IPS-18c (cell line): Measurements from ENCODE around the gene GCGR.

Source experiments
- H3K4me3 ChIP-seq: 2 replicates; pipeline ENCODE4 v1.7.0; 2013; ENCODE audit warnings: low read depth, mild to moderate bottlenecking, low read length, moderate library complexity; ENCODE audit not compliant: insufficient read depth
- H3K9me3 ChIP-seq: one replicate; pipeline ENCODE4 v1.6.1; 2013; ENCODE audit warnings: mild to moderate bottlenecking, low read length, moderate library complexity; ENCODE audit not compliant: control insufficient read depth, insufficient read depth

GCGR gene

DNA sequence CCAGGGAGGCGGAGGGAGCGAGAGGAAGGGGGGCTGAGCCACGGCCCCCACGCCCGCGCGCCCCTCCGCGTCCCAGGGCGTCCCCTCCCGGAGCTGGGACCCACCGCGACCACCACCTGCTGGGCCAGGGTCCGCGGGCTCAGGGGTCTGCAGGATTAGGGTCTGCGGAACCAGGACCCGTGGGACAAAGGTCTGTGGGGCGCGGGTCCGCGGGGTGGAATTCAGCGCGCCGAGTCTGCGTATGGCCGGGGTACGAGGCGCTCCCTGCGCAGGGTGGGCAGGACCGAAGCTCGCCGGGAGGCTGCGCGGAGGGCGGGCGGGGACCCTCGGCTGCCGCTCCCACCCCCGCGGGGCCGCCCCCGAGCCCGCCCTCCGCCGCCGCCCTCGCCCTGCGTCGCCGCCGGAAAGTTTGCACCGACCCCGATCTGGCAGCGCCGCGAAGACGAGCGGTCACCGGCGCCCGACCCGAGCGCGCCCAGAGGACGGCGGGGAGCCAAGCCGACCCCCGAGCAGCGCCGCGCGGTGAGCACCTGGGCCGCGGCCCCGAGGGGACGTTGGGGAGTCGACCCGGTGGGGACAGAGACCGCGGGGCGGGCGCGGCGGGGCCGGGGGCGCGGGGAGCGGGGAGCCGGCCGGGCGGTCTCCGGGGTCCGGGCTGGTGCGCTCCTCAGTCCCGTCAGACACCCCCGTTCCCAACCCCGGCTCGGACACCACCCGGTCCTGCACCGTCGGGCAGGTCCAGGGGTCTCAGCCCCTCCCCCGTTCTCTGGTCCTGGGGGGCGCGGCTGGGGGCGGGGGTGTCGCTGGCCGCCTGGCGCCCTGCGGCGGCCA, at the start of gene GCGR:
GCGR (plus strand) TSS at position 423 of the 831 bp plus-strand sequence. CDS start 4,869 bp downstream, outside the sequence.
- Histone ChIP-seq H3K4me3 (peak within 1 kb of the TSS; percentile 50), H3K9me3 (no peaks in the 10 kb centered on the region)

DNA sequence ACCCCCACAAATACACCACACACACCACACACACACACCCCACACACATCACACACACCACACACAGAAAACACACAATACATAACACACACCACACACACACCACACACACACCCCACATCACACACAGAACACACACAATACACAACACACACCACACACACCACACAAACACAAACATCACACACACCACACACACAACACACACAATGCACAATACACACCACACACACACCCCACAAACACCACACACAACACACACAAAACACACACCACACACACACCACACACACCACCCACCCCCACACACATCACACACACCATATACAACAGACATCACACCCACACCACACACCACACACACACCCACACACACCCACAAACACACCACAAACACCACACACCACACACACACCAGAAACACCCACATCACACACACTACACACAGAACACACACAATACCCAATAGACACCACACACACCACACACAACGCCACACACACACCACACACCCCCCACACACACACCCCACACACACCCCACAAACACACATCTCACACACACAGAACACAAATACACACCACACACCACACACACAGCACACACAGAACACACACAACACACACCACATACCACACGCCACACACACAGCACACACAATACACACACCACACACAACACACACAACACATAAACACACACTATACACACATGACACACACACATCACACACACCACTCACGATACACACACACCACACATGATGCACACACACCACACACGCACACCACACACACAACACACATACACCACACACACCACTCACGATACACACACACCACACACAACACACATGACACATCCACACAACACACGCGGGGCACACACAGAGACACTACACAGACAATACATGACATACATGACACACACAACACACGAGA, 11.0 kb upstream of the GCGR start:
- Histone ChIP-seq H3K9me3 (no peaks in the 10 kb centered on the region), H3K4me3 (no peak overlapping the region)

DNA sequence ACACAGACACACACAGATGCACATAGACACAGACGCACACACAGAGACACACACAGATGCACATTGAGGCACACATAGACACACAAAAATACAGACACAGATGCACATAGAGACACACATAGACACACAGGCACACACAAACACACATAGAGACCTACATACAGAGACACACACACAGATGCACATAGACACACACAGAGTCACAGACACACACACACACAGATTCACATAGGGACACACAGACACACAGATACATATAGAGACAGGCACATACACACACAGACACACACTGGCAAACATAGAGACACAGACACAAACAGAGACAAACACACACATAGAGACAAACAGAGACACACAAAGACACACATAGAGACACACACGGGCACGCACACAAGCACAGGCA, 9.9 kb upstream of the GCGR start:
- no peak overlapping the region for H3K4me3 ChIP-seq
- no peaks in the 10 kb centered on the region for H3K9me3 ChIP-seq

DNA sequence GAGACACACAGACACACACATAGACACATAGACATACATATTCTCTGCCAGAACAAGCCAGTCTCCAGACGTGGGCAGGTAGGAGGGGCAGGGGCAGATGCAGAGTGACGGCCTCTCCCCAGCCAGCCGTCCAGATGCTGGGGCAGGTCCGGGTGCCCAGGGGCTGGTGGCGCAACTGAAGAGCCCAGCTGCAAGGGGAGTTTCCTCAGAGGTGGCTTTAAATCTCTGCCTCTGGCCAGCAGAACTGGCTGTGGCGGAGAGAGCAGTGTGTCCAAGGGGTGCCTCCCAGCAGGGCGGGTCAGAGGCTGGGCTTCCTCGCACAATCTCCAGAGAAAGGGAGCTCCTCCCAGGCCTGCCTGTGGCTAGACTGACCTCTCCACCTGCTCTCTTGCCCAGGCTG, 9.4 kb upstream of the GCGR start:
- H3K4me3 ChIP-seq, result no peak overlapping the region
- H3K9me3 ChIP-seq, result no peaks in the 10 kb centered on the region

DNA sequence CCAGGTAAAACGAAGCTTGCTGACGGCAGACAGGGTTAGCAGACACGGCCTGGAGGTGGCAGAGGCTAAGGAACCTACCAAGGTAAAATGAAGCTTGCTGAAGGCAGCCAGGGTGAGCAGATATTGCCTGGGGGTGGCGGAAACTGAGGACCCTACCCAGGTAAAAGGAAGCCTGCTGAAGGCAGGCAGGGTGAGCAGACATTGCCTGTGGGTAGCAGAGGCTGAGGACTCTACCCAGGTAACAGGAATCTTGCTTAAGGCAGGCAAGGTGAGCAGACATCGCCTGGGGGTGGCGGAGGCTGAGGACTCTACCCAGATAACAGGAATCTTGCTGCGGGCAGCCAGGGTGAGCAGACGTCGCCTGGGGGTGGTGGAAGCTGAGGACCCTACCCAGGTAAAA, 2.6 kb upstream of the GCGR start:
- no peak overlapping the region for H3K4me3 ChIP-seq
- no peaks in the 10 kb centered on the region for H3K9me3 ChIP-seq

DNA sequence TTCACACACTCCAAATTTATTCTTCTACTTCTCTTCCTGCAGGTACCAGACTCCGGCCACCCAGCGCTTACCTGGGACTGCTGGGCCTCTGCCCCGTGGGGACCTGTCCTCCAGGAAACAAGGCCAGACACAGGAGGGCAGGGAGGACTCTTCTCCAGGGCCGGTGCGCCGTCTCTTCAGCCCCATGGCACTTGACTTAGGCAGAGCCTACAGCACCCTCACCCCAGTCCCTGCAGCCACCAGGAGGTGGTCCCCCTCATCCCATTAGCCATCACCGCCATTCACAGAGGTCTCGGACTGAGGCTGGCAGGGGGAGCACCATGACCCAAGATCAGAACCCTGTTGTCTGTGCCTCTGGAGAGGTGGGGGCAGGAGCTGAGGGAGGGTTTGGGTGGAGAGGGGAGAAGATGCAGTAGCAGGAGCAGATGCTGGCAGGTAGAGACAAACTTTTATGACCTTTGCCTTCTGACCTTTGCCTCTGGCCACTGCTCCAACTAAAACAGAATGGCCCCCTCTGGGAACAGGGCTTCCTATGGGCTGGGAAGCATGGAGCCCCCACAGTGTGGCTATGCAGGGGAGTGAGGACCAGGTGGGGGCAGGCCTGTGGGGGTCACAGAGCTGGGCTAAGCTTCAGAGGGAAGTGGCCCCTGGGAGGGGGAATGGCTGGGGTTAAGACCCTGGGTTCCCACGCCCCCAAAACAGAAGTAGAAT, 1.7 kb upstream of the GCGR start:
- Histone ChIP-seq H3K4me3 (no peak overlapping the region), H3K9me3 (no peaks in the 10 kb centered on the region)

DNA sequence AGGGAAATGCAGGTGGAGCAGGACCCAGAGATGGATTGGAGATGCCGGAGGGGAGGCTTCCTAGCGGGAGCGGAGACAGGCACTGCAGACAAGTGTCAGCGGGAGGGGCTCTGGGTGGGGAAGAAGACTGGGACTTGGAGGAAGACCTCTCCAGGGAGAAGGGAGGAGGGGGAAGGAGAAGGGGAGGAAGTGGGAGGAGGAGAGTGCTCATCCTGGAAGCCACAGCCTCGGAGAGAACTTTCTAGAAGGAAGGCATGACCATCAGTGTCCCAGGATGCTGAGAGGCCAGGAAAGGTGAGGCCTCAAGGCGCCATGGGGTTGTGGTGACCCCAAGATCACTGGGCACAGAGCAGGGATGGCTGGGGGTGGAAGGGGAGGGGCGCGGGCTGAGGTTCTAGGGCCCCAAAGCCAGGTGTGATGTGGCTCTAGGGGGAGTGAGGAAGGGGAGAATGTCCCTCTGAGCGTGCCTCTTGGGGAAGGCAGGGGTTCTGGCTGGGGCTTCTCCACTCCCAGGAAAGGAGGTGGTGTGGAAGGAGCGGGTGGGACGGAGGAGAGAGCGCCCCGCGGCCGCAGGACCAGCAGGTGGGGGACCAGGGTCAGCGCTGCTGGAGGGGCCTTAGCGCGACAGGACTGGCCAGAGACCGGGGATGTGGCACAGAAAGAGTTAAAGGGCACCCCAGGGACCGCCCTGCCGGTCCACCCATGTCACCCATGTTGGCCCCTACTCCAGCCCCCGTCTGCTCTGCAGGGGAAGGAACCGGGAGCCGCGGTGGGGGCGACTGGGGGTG, 900 bp upstream of the GCGR start:
- Histone ChIP-seq H3K9me3 (no peaks in the 10 kb centered on the region), H3K4me3 (peak overlapping the region; percentile 50)

DNA sequence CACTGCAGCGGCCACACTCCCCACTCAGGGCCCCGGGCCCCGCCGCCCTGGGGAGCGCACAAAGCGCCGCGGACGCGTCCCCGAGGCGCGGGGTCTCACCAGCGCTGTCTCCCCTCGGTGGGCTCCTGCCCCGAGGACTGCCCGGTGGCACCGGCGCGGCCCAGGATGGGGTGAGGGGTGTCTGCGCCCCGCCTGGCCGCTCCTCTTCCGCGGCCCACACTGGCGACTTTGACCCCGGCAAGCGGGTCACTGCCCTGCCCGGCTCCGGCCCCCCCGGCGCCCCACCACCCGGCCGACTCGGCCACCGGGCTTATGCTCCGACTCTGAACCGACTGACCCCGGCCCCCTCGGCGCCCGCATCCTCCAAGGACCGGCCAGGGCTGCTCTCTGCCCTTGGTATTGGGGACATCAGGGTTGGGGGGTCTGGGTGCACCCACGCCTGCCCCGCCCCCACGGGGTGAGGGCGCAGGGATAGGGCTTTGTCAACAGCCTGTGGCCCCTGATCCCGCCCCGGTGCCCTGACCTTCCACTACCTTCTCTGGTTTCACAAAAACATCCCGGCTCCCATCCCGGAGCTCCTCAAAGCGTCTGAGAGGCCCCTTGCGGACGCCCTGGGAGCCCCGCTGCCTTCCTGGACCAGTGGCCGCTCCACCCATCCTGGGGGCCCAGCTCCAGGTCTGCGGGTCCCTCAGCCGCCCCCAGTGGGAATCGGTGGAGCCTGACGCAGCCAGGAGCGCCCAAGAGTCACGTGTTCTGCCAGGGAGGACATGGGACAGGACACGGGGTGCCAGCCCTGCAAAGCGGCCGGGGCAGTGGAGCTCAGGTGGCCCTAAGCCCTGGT, 829 bp downstream of the GCGR start:
- Histone ChIP-seq H3K9me3 (no peaks in the 10 kb centered on the region), H3K4me3 (peak overlapping the region; percentile 50)

DNA sequence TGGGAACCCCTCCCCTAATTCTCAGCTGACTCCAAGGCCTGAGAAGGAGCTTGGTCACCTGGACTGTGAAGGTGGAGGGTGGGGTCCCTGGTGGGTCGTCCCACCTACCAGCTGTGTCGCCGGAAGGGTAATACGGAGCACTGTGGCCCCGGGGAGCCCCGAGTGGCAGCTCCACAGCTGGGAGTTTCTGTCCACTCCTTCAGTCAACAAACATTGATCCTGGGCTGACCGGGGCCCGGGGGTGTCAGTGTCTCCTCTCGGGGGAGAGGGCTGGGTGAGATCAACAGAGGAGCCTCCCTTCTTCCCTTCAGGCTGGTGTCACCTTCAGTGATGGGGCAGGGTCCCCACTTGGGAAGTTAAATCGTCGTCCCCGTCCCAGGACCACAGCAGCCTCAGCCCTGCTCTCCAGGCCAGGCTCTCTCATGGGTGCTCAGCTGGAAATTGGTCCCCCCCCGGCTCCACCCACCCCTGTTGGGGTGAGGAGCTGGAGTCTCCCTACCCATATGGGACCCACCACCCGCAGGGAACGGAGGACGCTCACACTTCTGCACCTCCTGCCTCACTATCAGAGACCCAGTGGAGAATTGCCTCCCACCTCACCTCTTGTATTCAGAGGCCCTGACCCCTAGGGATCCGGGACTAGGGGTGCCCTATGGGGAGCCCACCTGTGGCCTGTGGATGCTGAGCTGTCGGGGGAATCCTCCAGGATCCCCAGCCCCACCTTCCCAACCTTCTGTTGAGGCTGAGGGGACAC, 1.9 kb downstream of the GCGR start:
- H3K4me3 ChIP-seq, result no peak overlapping the region
- no peaks in the 10 kb centered on the region for H3K9me3 ChIP-seq

DNA sequence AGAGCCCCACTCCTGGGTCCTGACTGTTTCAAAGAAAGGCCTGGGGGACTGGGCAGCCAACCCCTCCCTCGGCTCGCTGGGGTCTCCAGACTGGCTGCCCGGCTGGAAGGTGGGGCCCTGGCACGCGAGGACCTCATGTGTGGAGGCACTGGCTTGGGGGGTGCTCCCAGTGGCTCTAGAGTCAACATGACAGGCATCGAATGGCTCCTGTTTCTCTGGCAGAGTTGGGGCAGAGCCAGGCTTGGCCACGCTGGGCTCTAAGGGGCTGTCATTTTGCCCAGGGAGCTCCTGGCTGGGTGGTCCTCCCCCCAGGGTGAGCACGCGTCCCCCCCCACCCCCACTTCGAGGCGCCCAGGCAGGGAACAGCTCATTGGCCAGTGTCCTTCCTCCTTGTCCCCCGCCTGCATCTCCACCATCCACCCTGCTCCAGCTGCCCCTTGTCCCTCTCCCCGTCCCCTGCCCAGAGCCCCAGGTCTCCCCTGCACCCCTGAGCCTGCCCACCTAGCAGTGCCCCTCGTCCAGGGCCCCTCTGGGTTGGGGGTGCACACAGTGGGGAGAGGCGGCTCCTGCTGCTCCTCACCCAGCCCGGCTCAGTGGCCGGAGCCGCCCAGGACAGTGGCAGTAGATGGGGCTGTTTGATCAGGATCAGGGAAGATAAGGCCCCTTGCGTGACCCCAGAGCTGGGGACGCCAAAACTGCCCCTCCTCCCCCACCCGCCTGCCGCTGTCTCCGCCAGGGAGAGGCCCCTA, 2.7 kb downstream of the GCGR start:
- H3K9me3 ChIP-seq, result no peaks in the 10 kb centered on the region
- no peak overlapping the region for H3K4me3 ChIP-seq

DNA sequence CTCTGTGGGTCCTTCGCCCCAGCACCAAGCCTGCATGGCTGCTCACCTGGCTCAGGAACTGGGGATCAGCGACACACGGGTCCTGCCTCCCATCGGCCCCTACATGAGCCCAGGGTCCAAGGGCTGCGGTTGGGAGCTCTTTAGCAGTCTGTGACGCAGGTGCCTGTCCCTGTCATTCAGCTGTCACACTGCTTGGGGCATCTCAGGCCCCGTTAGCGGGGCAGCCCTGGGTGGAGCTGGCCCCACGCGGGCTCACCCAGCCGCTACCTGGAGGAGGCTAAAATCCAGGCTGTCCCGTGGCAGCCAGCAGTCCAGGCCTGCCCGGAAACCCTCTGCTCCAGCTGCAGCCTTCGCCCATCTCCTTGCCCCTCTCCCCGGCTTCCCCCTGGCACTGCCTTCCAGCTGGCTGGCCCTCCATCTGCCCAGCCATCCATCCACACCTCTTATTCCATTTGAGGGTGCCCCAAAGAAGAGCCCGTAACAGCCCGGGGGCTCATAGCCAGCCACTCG, 3.3 kb downstream of the GCGR start:
- H3K4me3 ChIP-seq, result no peak overlapping the region
- H3K9me3 ChIP-seq, result no peaks in the 10 kb centered on the region

DNA sequence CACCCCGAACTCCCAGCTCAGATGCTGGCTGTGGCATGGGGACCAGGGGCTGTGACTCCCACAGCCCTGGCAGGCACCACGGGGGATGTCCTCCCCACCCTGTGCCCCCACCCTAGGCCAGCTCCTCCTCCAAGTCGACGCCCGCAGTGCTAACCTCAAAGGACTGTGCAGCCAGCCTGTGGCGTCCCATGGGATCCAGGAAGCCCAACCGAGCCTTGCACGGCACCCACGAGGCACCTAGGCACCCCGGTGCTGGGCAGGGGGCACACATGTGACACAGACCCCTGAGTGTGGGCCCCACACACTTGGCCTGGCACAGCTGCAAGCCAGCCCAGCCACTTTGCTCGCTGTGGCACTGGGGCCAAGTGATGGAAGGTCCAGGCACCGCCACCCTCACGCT, 3.9 kb downstream of the GCGR start:
- Histone ChIP-seq H3K9me3 (no peaks in the 10 kb centered on the region), H3K4me3 (no peak overlapping the region)

DNA sequence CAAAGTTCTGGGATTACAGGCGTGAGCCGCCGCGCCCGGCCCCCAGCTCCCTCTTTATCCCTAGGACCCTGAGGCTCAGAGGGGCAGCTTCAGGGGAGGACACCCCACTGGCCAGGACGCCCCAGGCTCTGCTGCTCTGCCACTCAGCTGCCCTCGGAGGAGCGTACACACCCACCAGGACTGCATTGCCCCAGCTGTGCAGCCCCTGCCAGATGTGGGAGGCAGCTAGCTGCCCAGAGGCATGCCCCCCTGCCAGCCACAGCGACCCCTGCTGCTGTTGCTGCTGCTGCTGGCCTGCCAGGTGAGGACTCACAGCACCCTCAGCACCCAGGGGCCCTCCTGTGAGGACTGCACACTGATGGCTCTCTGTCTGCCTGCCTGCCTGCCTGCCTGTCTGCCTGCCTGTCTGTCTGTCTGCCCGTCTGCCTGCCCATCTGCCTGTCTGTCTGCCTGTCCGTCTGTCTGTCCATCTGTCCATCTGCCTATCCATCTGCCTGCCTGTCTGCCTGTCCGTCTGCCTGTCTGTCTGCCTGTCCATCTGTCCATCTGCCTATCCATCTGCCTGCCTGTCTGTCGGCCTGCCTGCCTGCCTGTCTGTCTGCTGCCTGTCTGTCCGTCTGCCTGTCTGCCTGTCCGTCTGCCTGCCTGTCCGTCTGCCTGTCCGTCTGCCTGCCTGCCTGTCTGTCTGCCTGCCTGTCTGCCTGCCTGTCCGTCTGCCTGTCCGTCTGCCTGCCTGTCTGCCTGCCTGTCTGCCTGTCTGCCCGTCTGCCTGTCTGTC, 5.0 kb downstream of the GCGR start:
- H3K9me3 ChIP-seq, result no peaks in the 10 kb centered on the region
- H3K4me3 ChIP-seq, result no peak overlapping the region

DNA sequence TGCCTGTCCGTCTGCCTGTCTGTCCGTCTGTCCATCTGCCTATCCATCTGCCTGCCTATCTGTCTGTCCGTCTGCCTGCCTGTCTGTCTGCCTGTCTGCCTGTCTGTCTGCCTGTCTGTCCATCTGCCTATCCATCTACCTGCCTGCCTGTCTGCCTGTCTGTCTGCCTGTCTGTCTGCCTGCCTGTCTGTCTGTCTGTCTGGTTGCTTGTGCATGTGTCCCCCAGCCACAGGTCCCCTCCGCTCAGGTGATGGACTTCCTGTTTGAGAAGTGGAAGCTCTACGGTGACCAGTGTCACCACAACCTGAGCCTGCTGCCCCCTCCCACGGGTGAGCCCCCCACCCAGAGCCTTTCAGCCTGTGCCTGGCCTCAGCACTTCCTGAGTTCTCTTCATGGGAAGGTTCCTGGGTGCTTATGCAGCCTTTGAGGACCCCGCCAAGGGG, 5.6 kb downstream of the GCGR start:
- no peaks in the 10 kb centered on the region for H3K9me3 ChIP-seq
- H3K4me3 ChIP-seq, result no peak overlapping the region
